ENCODE results near the gene POLR2H.

The POLR2H gene

DNA sequence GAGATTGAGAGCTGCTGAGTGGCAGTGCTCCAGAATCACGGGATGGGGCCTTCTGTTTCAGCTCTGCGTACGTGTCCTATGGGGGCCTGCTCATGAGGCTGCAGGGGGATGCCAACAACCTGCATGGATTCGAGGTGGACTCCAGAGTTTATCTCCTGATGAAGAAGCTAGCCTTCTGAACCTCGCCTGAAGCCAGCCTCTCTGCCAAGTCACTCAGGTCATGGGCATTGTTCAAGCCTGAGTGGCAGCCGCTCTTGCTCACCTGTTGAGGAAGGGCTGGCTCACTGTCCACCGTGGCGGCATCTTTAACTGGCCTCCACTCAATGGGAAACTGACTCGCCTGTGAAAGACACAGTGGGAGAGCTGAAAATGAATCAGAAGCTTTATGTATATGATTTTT, 6.6 kb downstream of the POLR2H start:
- peak in 1 of 51 donors; percentile 32 for DNase-seq

DNA sequence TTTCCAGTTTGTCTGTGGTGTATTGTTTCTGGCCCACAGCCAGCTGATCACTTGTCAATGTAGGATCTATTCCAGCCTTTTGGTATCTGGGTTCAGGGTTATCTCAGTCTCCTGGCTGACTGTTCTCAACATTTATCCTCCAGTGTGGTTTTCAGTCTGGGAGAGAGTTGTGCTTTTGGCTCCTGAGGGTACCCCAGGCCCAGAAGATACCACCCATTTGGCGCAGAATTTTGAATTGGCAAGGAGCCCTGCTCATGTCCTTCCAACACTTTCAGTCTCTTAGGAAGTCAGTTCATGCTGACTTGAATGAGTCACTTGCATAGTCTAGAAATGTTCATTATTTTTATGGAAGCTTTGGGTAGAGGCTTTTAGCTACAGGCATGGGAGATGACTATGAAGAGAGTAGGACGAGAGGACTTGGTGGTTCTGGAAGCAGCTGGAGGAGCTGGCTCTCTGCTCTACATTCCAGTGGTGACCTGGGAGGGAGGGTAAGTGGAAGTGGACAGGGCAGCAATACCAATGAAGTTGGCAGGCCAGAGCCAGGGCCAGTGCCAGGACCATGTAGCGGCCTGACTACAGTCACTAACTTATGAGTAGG, 7.2 kb downstream of the POLR2H start:
- DNase-seq: peak in 30 of 51 donors; percentile 10 to 71 (median 46)

DNA sequence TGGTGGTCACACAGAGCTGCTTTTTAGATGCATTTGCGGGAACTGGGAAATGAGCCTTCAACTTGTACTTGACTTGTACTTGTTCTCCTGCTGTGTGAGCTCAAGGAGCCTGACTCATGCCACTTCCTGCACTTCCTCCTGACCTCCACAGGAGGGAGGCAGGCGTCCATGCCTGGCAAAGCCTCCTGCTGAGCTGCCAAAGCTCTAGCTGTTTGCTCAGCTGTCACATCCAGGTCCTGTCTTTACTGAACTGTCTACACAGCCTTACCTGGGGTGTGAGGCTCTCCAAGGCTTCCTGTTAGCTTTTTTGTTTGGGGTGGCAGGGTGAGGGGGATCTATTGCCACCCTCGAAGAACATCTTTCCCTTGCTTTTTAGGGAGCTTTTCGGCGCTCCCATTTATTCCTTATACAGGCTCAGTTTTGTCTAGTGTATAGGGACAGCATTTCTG, 10.1 kb downstream of the POLR2H start:
- DNase-seq: peak in 47 of 51 donors; percentile 7 to 83 (median 61)

DNA sequence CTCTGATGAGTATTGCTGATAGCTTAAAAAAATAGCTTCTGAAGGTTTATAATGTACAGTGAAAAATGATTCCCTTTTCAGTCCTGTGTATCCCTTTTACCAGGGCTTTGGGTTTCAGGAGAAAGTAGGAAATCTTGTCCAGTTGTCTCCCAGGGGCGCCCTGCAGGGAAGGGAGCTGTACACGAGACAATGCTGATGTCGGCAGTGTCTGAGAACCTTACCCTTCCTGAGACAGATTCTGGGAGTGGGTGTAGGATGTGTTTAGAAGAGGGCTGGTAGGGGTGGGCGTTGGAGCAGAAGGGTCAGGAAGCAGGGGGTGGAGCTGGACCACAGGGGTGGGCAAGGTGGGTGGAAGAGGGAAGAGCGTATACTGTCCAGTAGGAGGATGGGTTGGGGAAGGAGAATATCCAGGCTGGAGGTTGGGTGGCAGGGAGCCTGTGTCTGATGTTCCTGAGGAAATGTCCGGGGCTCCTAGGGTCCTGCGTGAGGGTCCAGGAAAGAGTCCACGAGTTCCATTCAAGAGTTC, 10.8 kb downstream of the POLR2H start:
- no peak for DNase-seq

DNA sequence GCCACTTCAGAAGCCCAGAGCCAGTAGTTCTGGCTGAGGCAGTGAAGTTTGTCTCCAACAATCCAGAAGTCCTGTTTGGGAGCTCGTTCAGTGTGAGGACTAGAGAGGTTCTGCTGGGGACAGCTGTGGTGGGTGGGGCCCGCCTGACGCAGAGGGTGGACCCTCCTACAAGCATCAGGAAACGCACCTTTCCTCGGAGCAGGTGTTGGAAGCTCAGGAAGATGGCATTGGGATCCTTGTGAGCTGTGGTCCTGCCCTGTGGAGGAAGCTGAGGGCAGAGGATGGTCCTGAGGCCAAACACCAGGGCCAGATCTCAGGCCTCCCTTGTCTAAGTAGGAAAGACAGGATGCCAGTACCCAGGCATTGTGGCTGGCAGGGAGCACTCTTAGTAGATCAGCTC, 11.4 kb downstream of the POLR2H start:
- DNase-seq: no peak

DNA sequence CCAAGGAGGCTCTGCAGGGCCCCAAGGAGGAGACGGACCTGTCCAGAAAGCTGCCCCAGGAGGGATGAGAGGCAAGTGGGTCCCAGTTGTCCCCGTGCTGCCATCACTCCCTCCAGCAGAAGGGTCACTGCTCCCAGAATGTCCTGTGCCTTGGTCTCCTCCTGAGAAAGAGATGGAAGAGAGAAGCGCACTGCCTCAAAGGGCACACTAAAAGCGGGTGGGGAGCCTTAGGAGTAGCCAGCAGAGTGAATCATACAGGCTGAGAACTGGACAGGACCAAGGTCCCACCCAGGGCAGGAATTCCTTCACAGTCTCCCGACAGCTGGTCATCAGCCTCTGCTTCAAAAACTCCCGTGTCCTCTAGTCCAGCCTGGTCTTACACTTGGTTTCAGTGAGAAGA, 11.9 kb downstream of the POLR2H start:
- no peak for DNase-seq

DNA sequence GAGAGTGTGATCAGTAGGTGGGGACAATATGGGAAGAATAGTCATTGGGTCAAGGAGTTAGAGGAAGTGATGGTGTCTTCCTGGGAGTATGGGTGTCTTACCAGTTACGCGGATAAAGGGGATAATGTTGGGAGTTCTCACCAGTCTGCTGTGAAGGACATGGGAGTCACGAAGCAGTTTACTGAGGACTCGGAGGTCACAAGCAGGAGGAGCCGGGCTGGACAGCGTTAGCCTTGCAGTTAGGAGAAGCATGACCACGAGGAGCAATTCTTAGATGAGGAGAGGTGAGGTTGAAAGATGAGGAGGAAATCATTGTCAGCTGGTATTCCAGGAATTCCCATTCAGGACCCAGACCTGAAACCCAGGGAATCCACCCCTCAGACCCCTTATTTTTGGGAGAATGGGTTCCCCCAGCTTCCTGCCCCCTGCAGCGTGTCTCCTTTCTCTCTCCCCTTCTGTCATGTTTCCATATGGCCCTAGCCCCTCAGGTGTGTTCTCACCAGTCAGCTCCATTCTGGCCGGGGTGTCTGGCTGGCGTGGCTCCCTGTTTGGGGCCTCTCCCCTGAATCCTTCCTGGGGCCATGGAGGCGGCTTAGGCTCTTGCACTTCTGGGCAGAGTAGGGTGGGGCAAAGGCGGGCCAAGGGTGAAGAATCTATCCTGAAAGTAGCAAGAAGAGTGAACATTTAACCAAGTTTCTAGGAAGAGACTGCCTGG, 14.4 kb downstream of the POLR2H start:
- no peak for DNase-seq

DNA sequence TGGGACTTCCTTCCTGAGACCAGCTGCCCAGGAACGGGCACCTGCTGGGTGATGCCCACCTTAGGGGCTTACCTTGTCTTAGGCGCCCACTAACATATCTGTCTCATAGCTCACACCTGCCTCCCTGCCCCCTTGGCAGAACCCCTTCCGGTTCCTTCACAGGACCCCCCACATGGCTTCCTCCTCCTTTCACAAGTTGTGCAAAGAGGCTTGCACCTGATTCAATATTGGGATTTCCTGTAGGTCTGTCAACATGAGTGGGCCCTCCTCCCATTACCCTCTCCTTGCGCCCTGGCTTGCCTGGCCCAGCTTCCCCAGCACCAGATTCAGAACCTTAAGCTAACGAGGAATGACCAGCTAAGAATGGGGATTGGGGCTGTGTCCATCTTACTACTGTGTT, 15.9 kb downstream of the POLR2H start:
- no peak for DNase-seq

DNA sequence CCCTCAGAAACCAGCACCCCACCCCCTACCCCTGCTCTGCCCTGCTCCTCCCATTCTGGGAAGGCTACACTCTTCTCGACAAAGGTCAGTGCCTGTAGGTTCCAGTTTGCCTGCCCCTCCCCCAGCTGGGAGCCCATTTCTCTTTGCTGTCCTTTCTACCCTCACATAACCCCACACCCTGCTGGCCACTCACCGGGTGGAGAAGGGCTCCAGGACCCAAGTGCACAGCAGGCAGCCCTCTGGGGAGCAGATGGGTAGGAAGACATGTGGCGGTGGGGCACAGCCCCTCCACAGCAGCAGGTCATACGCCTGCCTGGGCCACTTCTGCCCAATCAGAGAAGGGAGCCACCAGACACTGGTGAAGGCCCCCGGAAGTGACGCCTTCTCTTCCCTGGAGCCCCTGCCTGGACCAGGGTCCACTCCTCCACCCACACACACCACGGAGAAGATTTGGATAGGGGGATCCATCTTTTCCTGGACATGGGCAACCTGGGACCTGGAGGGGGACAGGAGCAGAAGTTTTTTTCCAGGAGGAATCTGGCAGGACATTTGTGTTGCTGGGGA, 16.5 kb downstream of the POLR2H start, which contains the start of gene THPO:
Gene THPO (minus strand): TSS at position 326 of the 564 bp plus-strand sequence. CDS start 1,948 bp downstream, outside the sequence.
- peak in 1 of 51 donors; percentile 16 for DNase-seq

DNA sequence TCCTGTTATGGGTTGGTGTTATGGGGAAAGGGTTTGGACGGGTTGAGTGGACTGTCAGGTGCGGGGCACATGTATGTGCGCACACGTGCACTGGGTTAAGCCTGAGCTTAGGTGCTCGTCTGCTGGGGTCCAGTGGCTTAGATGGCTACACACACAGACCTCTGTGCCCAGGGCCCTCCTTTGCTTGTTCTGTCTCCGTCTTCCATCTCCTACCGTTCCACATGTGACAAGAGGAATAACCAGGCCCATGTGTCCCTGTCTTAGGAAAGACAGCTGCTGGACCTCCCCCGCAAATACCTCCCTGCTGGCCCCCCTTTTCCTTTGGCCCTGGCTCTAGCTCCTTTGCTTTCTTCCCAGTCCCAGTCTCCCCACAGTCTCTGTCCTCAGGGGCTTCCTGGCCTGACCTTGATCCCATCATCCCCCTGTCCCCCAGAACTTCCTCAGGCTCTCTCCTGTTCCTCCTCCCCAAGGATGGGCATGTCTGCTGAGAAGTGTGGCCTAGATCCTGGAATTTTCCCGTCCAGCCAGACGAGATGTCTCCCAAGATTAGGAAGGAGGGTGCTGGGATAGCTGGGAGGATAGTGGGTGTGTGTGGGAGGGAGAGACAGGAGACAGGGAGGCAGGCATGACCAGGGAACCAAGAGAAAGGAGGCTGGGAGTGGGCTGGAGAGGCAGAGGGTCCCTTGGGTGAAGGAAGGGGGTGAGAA, 17.3 kb downstream of the POLR2H start:
- no peak for DNase-seq

DNA sequence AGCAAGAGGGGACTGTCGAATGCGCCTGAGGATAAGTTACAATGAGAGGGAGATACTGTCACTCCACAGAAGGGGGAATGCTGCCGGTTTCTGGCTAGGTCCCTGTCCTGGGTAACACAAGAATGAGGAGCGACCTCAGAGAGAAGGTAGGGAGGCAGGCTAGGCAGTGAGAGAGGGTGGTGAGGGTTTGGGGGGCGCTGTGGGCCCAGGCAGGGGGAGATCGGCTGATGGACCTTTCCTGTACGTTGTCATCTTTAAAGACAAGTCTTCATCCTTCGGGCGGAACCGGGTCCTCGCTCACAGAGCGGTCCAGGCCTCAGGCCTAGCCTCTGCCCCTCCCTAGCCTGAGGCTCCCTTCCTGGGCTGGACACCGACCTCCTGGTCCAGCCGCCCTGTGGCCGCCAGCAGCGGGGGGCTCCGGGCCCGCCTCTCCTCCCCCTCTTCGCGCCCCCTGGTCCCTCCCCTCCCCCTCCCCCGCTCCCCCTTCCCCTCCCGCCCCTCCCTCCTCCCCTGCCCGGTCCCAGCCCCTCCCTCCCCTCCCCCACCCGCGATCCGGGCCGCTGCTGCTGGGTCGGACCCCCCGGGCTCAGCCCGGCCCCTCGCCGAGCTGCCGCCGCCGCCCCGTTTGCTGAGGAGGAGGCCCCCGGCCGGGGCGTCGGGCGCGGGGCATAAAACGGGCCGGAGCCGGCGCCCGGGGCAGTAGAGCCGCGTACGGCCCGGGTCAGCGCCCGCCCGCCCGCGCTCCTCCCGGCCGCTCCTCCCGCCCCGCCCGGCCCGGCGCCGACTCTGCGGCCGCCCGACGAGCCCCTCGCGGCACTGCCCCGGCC, 18.1 kb downstream of the POLR2H start, which contains the start of gene CHRD:
Gene CHRD (plus strand): TSS at position 697 of the 827 bp plus-strand sequence. CDS start 265 bp downstream, outside the sequence.
- DNase-seq: no peak

DNA sequence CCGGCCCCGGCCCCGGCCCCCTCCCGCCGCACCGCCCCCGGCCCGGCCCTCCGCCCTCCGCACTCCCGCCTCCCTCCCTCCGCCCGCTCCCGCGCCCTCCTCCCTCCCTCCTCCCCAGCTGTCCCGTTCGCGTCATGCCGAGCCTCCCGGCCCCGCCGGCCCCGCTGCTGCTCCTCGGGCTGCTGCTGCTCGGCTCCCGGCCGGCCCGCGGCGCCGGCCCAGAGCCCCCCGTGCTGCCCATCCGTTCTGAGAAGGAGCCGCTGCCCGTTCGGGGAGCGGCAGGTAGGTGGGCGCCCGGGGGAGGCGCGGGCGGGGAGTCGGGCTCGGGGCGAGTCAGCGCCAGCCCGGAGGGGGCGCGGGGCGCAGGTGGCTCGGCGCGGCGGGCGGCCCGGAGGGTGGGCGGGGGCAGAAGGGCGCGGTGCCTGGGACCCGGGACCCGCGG, 18.7 kb downstream of the POLR2H start:
- peak in 30 of 51 donors; percentile 2 to 74 (median 26) for DNase-seq

DNA sequence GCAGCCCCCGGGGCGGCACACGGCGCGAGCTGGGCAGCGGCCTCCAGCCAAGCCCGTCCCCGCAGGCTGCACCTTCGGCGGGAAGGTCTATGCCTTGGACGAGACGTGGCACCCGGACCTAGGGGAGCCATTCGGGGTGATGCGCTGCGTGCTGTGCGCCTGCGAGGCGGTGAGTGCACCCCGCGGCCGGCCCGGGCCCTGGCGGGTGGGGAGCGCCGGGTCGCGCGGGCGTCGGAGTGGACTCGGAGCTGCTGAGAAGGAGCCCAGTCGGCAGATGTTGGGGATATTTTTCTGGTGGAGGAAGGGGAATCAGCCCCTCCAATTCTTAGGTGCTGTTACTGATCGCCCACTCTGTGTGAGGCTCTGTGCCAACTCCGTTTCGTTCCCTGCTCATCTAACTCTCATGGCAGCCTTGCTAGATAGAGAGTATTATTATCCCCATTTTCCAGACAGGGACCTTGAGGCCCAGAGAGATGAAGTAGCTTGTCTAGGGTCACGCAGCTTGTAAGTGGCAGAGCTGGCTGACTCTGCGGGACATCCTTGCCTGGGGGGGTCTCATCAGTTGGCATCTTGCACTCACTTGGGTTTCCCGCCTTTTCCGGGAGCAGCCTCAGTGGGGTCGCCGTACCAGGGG, 19.2 kb downstream of the POLR2H start:
- DNase-seq: no peak

DNA sequence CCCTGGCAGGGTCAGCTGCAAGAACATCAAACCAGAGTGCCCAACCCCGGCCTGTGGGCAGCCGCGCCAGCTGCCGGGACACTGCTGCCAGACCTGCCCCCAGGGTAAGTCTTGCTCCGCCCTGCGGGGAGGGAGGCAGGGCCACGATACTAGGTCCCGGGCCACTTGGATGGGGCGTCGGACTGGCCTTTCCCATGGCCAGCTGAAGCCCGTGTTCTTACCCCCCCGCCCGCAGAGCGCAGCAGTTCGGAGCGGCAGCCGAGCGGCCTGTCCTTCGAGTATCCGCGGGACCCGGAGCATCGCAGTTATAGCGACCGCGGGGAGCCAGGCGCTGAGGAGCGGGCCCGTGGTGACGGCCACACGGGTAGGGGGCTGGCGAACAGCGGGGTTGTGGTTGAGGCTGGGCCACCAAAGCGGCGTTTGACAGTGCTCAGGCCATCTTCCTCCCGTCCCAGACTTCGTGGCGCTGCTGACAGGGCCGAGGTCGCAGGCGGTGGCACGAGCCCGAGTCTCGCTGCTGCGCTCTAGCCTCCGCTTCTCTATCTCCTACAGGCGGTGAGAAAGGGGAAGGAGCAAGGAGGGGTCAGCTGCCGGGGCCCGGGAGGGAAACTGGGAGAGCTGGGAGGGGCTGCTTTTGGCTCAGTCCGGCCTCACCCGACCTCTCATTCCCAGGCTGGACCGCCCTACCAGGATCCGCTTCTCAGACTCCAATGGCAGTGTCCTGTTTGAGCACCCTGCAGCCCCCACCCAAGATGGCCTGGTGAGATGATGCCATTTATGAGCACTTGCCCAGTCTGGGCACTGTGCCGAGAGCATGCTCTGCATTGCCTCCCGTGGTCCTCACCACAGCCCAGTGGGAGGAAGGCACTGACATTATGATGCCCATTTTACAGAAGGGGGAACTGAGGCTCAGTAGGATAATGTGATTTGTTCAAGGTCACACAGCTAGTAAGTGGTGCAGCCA, 20.0 kb downstream of the POLR2H start:
- no peak for DNase-seq

DNA sequence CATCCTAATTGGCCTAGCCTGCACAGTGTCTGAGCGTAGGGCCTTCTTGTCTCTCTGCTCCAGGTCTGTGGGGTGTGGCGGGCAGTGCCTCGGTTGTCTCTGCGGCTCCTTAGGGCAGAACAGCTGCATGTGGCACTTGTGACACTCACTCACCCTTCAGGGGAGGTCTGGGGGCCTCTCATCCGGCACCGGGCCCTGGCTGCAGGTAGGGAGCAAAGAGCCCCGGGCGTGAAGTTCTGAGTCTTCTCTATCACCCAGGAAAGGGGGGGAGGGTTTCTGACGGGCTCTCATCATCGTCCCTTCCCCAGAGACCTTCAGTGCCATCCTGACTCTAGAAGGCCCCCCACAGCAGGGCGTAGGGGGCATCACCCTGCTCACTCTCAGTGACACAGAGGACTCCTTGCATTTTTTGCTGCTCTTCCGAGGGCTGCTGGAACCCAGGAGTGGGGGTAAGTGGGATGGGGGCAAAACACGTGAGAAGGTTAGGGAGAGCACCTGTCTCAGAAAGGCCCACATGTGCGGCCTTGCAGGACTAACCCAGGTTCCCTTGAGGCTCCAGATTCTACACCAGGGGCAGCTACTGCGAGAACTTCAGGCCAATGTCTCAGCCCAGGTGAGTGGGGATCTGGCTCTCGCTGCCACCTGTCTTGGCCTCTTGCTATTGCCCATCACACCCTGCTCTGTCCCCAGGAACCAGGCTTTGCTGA, 21.0 kb downstream of the POLR2H start:
- no peak for DNase-seq

DNA sequence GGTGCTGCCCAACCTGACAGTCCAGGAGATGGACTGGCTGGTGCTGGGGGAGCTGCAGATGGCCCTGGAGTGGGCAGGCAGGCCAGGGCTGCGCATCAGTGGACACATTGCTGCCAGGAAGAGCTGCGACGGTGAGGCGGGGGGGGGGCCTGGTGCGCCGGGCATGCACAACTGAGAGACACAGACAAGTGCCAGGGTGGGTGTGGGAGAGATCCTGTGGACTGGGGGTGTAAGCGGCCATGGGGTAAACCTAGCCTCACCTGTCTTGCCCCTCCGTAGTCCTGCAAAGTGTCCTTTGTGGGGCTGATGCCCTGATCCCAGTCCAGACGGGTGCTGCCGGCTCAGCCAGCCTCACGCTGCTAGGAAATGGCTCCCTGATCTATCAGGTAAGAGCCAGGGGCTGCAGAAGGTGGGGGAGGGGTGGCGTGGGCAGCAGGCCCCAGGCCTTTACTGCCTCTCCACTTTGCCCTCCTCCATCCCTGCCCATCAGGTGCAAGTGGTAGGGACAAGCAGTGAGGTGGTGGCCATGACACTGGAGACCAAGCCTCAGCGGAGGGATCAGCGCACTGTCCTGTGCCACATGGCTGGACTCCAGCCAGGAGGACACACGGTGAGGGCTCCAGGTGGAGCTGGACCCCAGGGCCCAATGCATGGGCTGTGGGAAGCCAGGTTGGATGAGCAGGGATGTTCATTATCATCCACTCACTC, 21.7 kb downstream of the POLR2H start:
- no peak for DNase-seq

DNA sequence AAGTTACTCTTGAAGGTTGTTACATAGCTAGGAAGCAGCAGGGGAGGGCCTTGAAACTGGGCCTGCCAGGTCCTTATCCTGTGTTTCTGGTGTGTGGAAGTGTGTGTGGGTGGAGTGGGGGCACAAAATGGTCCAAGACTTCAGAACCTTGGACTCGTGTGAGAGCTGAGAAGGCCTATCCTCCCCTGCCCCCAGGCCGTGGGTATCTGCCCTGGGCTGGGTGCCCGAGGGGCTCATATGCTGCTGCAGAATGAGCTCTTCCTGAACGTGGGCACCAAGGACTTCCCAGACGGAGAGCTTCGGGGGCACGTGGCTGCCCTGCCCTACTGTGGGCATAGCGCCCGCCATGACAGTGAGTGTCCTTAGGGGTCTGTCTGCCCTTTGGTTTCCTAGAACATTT, 22.8 kb downstream of the POLR2H start:
- DNase-seq: no peak
